ENCODE data around the gene GNAT1.

- TF ChIP-seq CTCF (IDR thresholded peaks at IDR 0.05) (no peak), POLR2AphosphoS5 (IDR thresholded peaks at IDR 0.05) (no peak)
Observed at GRCh38 chr3:50230104-50230793, 38.8 kb downstream of the GNAT1 start.

All from breast epithelium (tissue), 3 donors.